Hindlimb muscle (tissue), 1 donor: ENCODE results near the gene LPIN3. TPM values are rescaled to one million over a fixed set of nuclear protein-coding genes. Genes with fewer than 3 reads are reported as not detected.
"Not testable (repeated sequence)": the region's sequence is repeated elsewhere in the genome, so short reads cannot be mapped to it uniquely, and the experiment has no call there.

Source experiments
- DNase-seq: peaks from one replicate; pipeline ENCODE4 v3.0.0-alpha.2; 2013
- polyA plus RNA-seq: library from polyadenylated mRNA; unstranded; fragments of 120-200 nt; gene quantifications from one replicate; pipeline ENCODE4 v1.2.1, GENCODE V29; 2013; ENCODE audit not compliant: insufficient read length

LPIN3 gene
- 4.7 TPM for polyA plus RNA-seq

- peak; percentile 79 for DNase-seq
These were observed at the start of gene LPIN3 for GRCh38 chr20:41340327-41341055. Gene LPIN3, plus strand, starts transcription at chr20:41340821. Its CDS starts 4,983 bp downstream, at chr20:41345804.

GRCh38 chr20:41293269-41294037 lies 47.2 kb upstream of the LPIN3 start:
- no peak for DNase-seq

- no peak for DNase-seq
These were observed 40.7 kb upstream of the LPIN3 start for GRCh38 chr20:41299899-41300298.

GRCh38 chr20:41300383-41300782 lies 40.2 kb upstream of the LPIN3 start:
- no peak for DNase-seq

GRCh38 chr20:41300886-41301285 lies 39.7 kb upstream of the LPIN3 start:
- no peak for DNase-seq

- no peak for DNase-seq
These were observed 36.6 kb upstream of the LPIN3 start for GRCh38 chr20:41304002-41304401.

- no peak for DNase-seq
These were observed 36.1 kb upstream of the LPIN3 start for GRCh38 chr20:41304424-41305079.

- no peak for DNase-seq
These were observed 34.4 kb upstream of the LPIN3 start for GRCh38 chr20:41306061-41306727.

- DNase-seq: no peak
These were observed 33.6 kb upstream of the LPIN3 start for GRCh38 chr20:41307021-41307420.

GRCh38 chr20:41308290-41308711 lies 32.3 kb upstream of the LPIN3 start:
- DNase-seq: no peak

GRCh38 chr20:41308726-41309413 lies 31.8 kb upstream of the LPIN3 start:
- no peak for DNase-seq

GRCh38 chr20:41309817-41310216 lies 30.8 kb upstream of the LPIN3 start:
- no peak for DNase-seq

GRCh38 chr20:41312009-41312408 lies 28.6 kb upstream of the LPIN3 start:
- DNase-seq: not testable (repeated sequence)

- no peak for DNase-seq
These were observed 26.2 kb upstream of the LPIN3 start for GRCh38 chr20:41314386-41314785.

GRCh38 chr20:41316051-41316450 lies 24.6 kb upstream of the LPIN3 start:
- DNase-seq: no peak

- DNase-seq: peak; percentile 65
These were observed 23.7 kb upstream of the LPIN3 start for GRCh38 chr20:41316602-41317545.

GRCh38 chr20:41317546-41318270 lies 22.9 kb upstream of the LPIN3 start, which contains the start of gene ZHX3:
Gene ZHX3, minus strand, starts transcription at chr20:41317731. Its CDS starts 112,815 bp downstream, at chr20:41204916.
- DNase-seq: peak; percentile 99

GRCh38 chr20:41318271-41318649 lies 22.4 kb upstream of the LPIN3 start:
- no peak for DNase-seq

GRCh38 chr20:41320441-41320840 lies 20.2 kb upstream of the LPIN3 start:
- DNase-seq: no peak

GRCh38 chr20:41320976-41321375 lies 19.6 kb upstream of the LPIN3 start:
- DNase-seq: no peak
